Tibial nerve (tissue), 3 donors: ENCODE results near the gene TRDN.

Experiments used
- CTCF ChIP-seq, 5 experiments: fragments of 200-600 bp in 3 of 5; fragments of 450-650 bp in 2 of 5; sonication (generic) in 3 of 5; IDR thresholded peaks; one replicate each; pipeline ENCODE4 v1.5.1; 2016 to 2019; ENCODE audit warnings: antibody characterized with exemption in 5 of 5, mild to moderate bottlenecking in 3 of 5, moderate library complexity in 2 of 5
- POLR2A ChIP-seq, 2 donors: fragments of 450-650 bp; IDR thresholded peaks; one replicate each; pipeline ENCODE4 v1.6.1; 2017; ENCODE audit warnings: antibody characterized with exemption in 2 of 2, mild to moderate bottlenecking in 2 of 2, moderate library complexity in 2 of 2

GRCh38 chr6:123551939-123552707, 84.6 kb downstream of the TRDN start:
- TF ChIP-seq CTCF (IDR thresholded peaks at IDR 0.05) (no peak), POLR2A (IDR thresholded peaks at IDR 0.05) (no peak)
